Stimulated activated effector memory CD8-positive, alpha-beta T cell treated with anti-CD3 and anti-CD28 coated beads, Interleukin-12 subunit alpha, Interleukin-12 subunit beta, amount 100 ng/mL, for 72 hours (primary cell): Measurements from ENCODE around the gene UGT2A2.
"Not testable (repeated sequence)": the region's sequence is repeated elsewhere in the genome, so short reads cannot be mapped to it uniquely, and the experiment has no call there.

Experiments
- ATAC-seq: fragments of 150-1000 bp; cut with Tn5 transposase; 2 replicates; pipeline ENCODE4 v1.10.0; 2021
- DNase-seq, 2 donors: peaks; one replicate each; pipeline ENCODE4 v3.0.0; 2021 to 2022; ENCODE audit warnings: low spot score in 2 of 2
- H3K27ac Mint-ChIP-seq: one replicate; pipeline ENCODE4 v1.8.0; 2022; ENCODE audit warnings: mild to moderate bottlenecking, mixed read lengths
- H3K36me3 Mint-ChIP-seq: one replicate; pipeline ENCODE4 v1.8.0; 2022; ENCODE audit warnings: mild to moderate bottlenecking, mixed read lengths
- H3K4me1 Mint-ChIP-seq: one replicate; pipeline ENCODE4 v1.8.0; 2022; ENCODE audit warnings: mixed read lengths
- H3K4me3 Mint-ChIP-seq: one replicate; pipeline ENCODE4 v1.8.0; 2022; ENCODE audit warnings: mild to moderate bottlenecking, mixed read lengths
- H3K9me3 Mint-ChIP-seq: one replicate; pipeline ENCODE4 v1.8.0; 2022; ENCODE audit warnings: mixed read lengths

Gene UGT2A2

DNA sequence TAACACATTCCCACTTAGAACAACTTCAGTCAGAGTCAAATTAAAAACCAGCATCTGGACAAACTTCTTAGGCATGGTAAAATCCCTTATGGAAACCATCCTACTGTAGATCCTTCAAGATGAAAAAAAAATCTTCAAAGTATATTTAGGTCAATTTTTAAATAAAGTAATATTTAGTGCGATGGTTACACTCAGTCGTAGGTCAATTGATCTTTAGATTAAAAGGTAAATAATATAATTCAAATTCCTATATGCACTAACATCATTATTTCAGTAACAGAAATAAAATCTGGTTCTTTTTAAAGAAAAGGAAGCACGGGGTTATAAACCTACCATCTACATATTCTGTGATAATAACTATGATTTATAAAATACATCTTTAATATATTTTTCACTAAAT, at the start of gene UGT2A2:
TSS of gene UGT2A2 (minus strand) at position 101 of the 400 bp plus-strand sequence. CDS start at position 99, 2 bp downstream.
- Mint-ChIP-seq H3K4me1 (no peaks in the 10 kb centered on the region), H3K9me3 (peaks cover 12% of the 10 kb centered on the region), H3K27ac (no peak within 1 kb of the TSS), H3K4me3 (no peak within 1 kb of the TSS), H3K36me3 (no peaks in the 10 kb centered on the region)
- no peak for DNase-seq
- no peak for ATAC-seq

DNA sequence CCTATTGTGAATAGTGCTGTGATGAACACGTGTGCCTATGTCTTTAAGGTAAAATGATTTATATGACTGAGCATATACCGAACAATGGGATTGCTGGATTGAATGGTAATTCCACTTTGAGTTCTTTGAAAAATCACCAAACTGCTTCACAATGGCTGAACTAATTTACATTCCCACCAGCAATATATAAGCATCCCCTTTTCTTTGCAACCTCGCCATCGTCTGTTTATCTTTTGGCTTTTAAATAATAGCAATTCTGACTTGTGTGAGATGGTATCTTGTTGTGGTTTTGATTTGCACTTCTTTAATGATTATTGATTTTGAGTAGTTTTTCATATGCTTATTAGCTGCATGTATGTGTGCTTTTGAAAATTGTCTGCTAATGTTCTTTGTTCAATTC, 45.4 kb upstream of the UGT2A2 start:
- no peak for ATAC-seq
- H3K4me1 Mint-ChIP-seq, result no peaks in the 10 kb centered on the region
- H3K27ac Mint-ChIP-seq, result no peak overlapping the region
- no peaks in the 10 kb centered on the region for H3K36me3 Mint-ChIP-seq
- H3K9me3 Mint-ChIP-seq, result peaks cover 2% of the 10 kb centered on the region
- DNase-seq, result no peak
- H3K4me3 Mint-ChIP-seq, result no peak overlapping the region

DNA sequence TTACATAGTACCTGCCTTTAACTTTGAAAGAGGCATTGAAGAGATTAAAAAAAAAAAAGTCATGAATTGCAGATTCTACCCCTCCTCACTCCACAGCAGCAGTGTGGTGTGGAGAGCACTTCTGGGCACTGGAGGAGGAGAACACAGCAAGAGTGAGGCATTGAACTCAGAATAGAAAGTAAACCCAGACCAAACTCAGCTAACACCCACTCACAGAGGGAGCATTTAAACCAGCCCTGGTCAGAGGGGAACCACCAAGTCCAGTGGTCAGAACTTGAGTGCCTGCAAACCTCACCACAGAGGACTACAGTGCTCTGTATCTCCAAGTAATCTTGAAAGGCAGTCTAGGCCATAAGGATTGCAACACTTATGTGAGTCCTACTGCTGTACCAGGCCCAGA, 29.2 kb upstream of the UGT2A2 start:
- Mint-ChIP-seq H3K36me3 (no peaks in the 10 kb centered on the region), H3K27ac (no peak overlapping the region), H3K9me3 (peaks cover 13% of the 10 kb centered on the region), H3K4me3 (no peak overlapping the region), H3K4me1 (no peaks in the 10 kb centered on the region)
- ATAC-seq (no peak), DNase-seq (no peak)

DNA sequence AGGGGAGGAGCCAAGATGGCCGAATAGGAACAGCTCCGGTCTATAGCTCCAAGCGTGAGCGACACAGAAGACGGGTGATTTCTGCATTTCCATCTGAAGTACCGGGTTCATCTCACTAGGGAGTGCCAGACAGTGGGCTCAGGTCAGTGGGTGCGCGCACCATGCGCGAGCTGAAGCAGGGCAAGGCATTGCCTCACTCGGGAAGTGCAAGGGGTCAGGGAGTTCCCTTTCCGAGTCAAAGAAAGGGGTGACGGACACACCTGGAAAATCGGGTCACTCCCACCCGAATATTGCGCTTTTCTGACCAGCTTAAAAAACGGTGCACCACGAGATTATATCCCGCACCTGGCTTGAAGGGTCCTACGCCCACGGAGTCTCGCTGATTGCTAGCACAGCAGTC, 24.6 kb upstream of the UGT2A2 start:
- ATAC-seq, H3K36me3 Mint-ChIP-seq, H3K27ac Mint-ChIP-seq, H3K4me3 Mint-ChIP-seq, DNase-seq, H3K4me1 Mint-ChIP-seq: not testable (repeated sequence)
- H3K9me3 Mint-ChIP-seq, result peaks cover 12% of the 10 kb centered on the region

DNA sequence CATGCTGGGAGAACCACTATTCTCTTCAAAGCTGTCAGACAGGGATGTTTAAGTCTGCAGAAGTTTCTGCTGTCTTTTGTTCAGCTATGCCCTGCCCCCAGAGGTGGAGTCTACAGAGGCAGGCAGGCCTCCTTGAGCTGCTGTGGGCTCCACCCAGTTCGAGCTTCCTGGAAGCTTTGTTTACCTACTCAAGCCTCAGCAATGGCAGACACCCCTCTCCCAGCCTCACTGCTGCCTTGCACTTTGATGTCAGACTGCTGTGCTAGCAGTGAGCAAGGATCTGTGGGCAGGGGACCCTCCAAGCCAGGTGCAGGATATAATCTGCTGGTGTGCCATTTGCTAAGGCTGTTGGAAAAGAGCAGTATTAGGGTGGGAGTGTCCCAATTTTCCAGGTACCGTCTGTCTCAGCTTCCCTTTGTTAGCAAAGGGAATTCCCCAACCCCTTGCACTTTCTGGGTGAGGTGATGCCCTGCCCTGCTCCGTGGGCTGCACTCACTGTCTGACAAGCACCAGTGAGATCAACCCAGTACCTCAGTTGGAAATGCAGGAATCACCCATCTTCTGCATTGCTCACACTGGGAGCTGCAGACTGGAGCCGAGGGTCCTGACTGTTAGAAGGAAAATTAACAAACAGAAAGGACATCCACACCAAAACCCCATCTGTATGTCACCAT, 21.8 kb upstream of the UGT2A2 start:
- not testable (repeated sequence) for DNase-seq, H3K4me3 Mint-ChIP-seq, H3K27ac Mint-ChIP-seq, ATAC-seq, H3K4me1 Mint-ChIP-seq, H3K36me3 Mint-ChIP-seq
- peaks cover 19% of the 10 kb centered on the region for H3K9me3 Mint-ChIP-seq

DNA sequence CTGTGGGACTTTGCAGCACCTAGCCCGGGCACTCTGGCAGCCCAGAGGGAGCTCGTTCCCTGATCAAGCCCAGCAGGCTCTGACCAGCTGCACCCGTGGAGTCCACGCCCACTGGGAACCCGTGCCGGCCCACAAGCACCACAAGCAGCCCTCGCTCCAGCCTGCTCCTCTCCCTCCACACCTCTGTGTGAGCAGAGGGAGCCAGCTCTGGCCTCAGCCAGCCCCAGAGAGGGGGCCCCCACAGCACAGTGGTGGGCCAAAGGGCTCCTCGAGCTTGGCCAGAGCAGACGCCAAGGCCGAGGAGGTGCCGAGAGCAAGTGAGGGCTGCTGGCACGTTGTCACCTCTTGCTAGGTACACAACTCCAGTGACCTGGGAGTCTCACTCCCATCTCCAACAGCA, 18.7 kb upstream of the UGT2A2 start:
- peaks cover 16% of the 10 kb centered on the region for H3K9me3 Mint-ChIP-seq
- ATAC-seq, result no peak
- H3K27ac Mint-ChIP-seq, result no peak overlapping the region
- no peak for DNase-seq
- no peaks in the 10 kb centered on the region for H3K36me3 Mint-ChIP-seq
- no peaks in the 10 kb centered on the region for H3K4me1 Mint-ChIP-seq
- H3K4me3 Mint-ChIP-seq, result no peak overlapping the region

DNA sequence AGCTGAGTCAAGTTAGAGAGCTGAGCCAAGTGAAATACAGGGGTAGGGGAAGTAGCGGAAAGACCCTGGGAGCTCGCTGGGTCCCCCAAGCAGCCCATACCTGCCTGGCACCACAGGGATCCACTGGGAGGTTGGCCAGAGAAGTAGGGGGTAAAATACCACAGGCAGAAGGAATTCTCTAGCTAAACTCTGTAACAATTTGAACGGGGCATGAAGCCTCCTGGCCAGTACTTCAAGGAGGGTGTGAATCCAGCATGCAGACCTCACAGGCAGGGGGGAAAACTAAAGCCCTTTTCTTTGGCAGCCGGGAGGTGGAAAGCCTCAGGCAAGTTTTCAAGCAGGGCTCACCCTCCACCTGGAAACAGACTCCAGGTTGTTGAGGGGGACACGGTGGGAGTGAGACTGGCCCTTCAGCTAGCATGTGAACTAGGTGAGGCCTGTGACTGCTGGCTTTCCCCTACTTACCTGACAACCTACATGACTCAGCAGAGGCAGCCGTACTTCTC, 17.3 kb upstream of the UGT2A2 start:
- H3K36me3 Mint-ChIP-seq, result no peaks in the 10 kb centered on the region
- no peak overlapping the region for H3K27ac Mint-ChIP-seq
- no peaks in the 10 kb centered on the region for H3K4me1 Mint-ChIP-seq
- DNase-seq, result no peak
- peaks cover 12% of the 10 kb centered on the region for H3K9me3 Mint-ChIP-seq
- no peak for ATAC-seq
- H3K4me3 Mint-ChIP-seq, result no peak overlapping the region

DNA sequence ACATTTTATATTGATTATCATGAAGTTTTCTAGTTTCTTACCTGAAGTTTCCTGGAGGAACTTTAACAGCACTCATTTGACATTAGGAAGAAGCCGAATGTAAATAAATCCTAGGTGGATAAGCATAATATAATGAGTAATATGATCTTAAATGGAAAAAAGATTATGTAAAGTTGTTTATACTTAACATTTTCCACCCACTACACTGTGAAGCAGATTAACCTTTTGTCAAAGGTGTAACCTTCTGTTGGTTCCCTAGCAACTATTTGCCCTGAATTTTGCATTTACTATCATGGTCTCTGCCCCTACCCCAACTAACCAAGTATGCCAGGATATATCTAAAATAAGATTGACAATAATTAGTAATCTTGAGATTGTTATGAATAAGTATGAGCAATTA, 13.7 kb upstream of the UGT2A2 start, which contains the start of gene UGT2A1:
TSS of gene UGT2A1 (minus strand) at position 101 of the 400 bp plus-strand sequence. CDS start 5,603 bp downstream, outside the sequence.
- no peaks in the 10 kb centered on the region for H3K4me1 Mint-ChIP-seq

DNA sequence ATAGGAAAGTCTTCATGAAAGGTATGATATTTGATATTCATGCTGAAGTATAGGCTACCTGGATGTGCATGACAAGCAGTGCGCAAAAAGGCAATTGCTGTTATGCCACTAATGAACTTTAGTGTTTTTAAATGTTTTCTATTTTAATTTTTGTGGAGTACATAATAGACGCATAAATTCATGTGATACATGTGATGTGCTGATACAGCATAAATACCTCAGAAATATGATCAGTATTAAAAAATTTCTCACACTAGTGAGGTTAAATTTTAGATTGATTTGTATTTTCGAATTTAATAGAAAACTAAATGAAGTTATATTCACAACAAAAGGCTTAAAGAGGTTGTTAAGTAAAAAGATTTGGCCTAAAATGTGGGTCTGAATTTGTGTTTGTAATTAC, 11.4 kb upstream of the UGT2A2 start:
- Mint-ChIP-seq H3K27ac (no peak overlapping the region), H3K36me3 (no peaks in the 10 kb centered on the region), H3K4me3 (no peak overlapping the region), H3K4me1 (no peaks in the 10 kb centered on the region), H3K9me3 (peaks cover 4% of the 10 kb centered on the region)
- ATAC-seq (no peak), DNase-seq (no peak)

More for the DNA sequence above, 13.7 kb upstream of the UGT2A2 start, which contains the start of gene UGT2A1:
- H3K9me3 Mint-ChIP-seq, result peaks cover 4% of the 10 kb centered on the region
- no peak within 1 kb of the TSS for H3K4me3 Mint-ChIP-seq
- H3K36me3 Mint-ChIP-seq, result no peaks in the 10 kb centered on the region
- ATAC-seq, result no peak
- H3K27ac Mint-ChIP-seq, result no peak within 1 kb of the TSS
- DNase-seq, result no peak

DNA sequence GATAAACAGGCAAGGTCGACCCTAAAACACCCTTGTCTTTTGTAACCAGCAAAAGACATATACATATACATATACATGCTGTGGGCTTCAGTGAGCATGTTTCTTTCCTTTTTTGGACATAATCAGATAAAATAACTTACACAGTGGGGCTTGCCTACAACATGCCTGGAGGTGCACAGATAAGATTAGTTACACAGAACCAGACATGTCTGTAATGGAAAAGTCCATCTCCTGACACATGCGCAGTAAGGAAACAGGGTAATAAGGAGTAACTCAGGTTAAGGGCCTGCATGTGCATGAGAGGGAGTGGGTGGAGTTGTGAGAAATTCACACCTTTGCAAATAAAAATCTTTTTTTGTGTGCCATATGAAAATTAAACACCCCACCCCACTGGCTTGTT, 10.2 kb upstream of the UGT2A2 start:
- Mint-ChIP-seq H3K27ac (no peak overlapping the region), H3K4me3 (no peak overlapping the region)

DNA sequence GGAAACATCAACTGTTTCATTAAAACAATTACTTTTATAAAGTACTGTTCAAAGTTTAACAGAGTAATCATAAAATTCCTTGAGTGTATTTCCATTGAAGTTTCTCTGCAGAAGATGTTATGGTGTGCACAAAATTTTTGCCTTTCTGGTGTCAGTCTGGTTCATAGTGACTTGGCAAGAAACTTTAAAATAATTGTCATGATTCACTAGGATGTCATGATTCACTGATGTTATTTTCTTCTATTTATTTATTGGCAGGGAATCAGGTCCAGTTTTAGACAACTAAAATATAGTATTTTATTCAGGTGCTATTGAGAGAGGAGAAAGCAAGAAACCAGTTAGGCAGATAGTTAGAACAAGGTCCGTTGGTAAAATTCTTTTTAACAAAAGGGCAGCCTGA, 9.8 kb upstream of the UGT2A2 start:
- H3K4me3 Mint-ChIP-seq, result no peak overlapping the region
- ATAC-seq (no peak), DNase-seq (no peak)
- no peaks in the 10 kb centered on the region for H3K4me1 Mint-ChIP-seq
- no peaks in the 10 kb centered on the region for H3K36me3 Mint-ChIP-seq
- peaks cover 8% of the 10 kb centered on the region for H3K9me3 Mint-ChIP-seq
- H3K27ac Mint-ChIP-seq, result no peak overlapping the region

More for the DNA sequence above, 10.2 kb upstream of the UGT2A2 start:
- H3K36me3 Mint-ChIP-seq, result no peaks in the 10 kb centered on the region
- H3K9me3 Mint-ChIP-seq, result peaks cover 8% of the 10 kb centered on the region
- no peak for ATAC-seq
- H3K4me1 Mint-ChIP-seq, result no peaks in the 10 kb centered on the region
- no peak for DNase-seq

DNA sequence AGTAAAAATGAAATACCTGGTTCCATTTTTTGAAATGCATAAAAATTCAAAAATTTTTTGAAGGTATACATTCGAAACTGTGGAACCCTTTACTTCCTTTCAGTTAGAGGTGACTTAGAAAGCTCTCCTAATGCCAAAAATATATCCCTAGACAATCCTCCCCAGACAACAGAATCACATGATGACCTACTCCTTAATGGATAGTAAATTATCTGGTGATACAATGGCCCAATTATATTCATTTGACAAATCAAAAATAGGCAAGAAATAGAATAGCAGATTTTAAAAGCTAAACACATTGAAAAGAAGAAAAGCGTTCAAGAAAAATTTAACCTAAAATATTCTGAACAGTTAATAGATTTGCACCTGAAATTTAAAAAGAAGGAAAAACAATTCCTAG, 3.5 kb upstream of the UGT2A2 start:
- DNase-seq (no peak), ATAC-seq (no peak)
- H3K9me3 Mint-ChIP-seq, result peaks cover 12% of the 10 kb centered on the region
- no peak overlapping the region for H3K27ac Mint-ChIP-seq
- no peak overlapping the region for H3K4me3 Mint-ChIP-seq
- no peaks in the 10 kb centered on the region for H3K36me3 Mint-ChIP-seq
- H3K4me1 Mint-ChIP-seq, result no peaks in the 10 kb centered on the region

DNA sequence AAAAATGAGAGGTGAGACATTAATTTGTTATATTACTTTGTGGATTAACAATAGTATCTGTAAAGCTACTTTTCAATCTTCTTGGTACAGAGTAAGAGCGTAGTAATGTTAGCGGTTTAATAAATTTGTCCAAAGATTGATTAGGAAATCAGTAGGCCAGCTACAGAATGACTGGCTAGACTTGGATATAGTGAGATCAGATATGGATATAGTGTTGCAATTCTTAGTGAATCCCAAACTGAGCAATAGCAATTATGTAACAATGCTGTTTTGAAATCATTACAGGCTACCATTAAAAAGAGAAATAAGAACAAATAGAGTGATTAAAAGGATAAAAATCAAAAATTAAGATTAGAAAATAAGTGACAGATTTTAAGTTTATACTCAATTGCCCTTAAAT, 847 bp upstream of the UGT2A2 start:
- H3K4me3 Mint-ChIP-seq, result no peak overlapping the region
- no peaks in the 10 kb centered on the region for H3K4me1 Mint-ChIP-seq
- no peak overlapping the region for H3K27ac Mint-ChIP-seq
- no peaks in the 10 kb centered on the region for H3K36me3 Mint-ChIP-seq
- DNase-seq (no peak), ATAC-seq (no peak)
- H3K9me3 Mint-ChIP-seq, result peaks cover 12% of the 10 kb centered on the region

DNA sequence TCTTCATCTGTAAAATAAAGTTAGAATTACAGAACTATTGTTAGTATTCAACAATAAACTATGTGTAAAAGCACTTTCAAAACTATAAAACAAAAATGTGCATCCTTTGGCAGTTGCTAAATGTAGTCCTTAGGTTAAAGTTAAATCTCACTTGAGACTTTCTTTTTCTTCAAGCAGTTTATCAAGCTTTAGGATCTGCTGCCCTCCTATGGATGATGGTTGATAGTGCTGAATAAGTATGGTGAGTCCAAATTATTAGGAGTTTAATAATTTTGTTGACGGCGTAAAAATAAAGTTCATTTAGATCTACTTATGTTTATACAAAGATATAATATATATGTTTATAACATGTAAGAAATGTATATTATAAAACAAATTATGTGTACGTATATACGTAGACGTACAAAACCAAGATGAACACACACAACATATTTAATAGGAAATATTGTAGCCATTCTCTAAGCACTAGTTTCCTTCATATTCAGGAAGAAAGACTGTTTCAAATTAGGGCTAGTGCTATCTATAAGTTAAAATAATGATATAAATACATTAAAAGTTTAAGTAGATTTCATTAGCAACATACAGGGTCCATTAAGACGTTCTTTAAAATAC, 22.3 kb downstream of the UGT2A2 start:
- DNase-seq (no peak), ATAC-seq (no peak)
- Mint-ChIP-seq H3K27ac (no peak overlapping the region), H3K9me3 (peaks cover 12% of the 10 kb centered on the region), H3K4me1 (no peaks in the 10 kb centered on the region), H3K36me3 (no peaks in the 10 kb centered on the region), H3K4me3 (no peak overlapping the region)

DNA sequence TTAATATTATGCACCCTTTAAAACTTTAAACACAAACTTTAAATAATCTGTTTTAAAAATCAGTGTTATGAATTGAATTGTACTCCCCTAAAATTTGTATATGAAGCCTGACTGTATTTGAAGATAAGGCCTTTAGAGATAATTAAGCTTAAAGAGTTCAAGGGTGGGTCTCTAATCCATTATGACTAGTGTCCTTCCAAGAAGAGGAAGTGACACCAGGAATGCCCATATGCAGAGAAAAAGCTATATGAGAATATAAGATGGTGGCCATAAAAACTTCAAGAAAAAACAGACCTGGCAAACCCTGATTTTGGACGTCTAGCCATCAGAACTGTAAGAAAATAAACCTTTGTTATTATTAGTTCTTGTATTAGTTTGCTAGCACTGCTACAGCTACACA, 29.0 kb downstream of the UGT2A2 start:
- Mint-ChIP-seq H3K4me3 (no peak overlapping the region), H3K36me3 (no peaks in the 10 kb centered on the region), H3K4me1 (no peaks in the 10 kb centered on the region), H3K27ac (no peak overlapping the region), H3K9me3 (peaks cover 3% of the 10 kb centered on the region)
- DNase-seq (no peak), ATAC-seq (no peak)

DNA sequence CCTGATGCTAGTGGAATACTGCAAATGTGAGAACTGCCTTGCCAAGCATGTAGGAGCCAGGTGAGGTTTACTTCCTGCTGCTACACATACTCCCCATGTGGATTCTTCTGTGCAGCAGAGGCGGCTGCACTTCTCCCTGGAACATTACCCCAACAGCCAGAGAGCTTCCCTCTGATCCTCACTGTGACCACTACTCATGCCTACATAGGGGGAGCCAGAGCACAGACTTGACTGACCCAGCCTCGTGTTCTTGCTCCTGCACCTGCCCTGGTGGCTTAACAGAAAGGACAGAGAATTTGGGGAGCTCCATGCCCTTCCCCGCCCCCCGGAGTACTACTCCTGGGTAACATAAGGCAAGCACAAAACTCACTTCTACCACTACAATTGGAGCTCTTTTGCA, 38.4 kb downstream of the UGT2A2 start:
- DNase-seq (no peak), ATAC-seq (no peak)
- Mint-ChIP-seq H3K4me3 (no peak overlapping the region), H3K9me3 (peaks cover 4% of the 10 kb centered on the region), H3K36me3 (no peaks in the 10 kb centered on the region), H3K27ac (no peak overlapping the region), H3K4me1 (no peaks in the 10 kb centered on the region)
